GM10847 (cell line): Measurements from ENCODE around the gene NBEAL2.

ENCODE experiments used
- POLR2A ChIP-seq: IDR thresholded peaks from 2 replicates; pipeline ENCODE4 v1.6.1; 2011; ENCODE audit not compliant: insufficient read length; ENCODE audit errors: extremely low read depth

NBEAL2 gene

DNA sequence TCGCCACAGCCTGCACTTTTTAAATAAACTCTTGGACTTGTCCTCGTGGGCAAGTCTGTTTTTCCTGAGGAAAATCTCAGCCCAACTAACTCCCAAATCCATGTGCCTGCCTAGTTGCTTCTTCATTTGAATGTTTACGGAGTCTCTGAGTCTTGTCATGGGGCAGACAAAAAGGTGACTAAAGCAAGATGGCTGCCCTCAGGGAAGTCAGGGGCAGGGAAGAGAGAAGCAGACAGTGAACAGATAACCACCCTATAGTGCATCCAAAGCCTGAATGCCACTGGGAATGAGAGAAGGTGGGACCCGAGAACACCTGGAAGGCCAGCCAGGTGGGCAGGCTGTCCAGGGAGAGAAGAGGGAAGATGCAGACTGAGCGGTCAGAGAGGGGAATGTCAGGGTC lies 24.3 kb upstream of the NBEAL2 start:
- TF ChIP-seq POLR2A = no peak

DNA sequence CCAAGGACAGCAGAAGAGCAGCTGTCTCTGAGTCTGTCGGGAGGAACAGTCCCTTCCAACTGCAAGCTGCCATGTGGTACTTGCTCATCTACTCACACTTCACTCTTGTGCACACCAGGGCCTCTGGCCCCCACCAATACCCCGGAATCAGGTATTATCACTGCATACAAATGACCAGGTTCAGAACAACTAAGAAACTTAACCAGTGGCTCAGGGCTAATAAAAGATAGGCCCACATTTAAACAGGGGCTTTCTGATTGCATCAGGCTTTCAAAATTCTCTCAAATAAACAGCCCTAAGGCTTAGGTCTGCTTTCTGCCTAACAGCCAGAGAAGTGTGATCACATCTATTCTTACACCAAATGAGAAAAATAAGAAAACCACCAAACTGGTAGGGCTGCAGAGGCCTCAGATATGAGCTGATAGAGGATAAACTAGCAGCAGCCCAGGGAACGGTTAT lies 23.6 kb upstream of the NBEAL2 start:
- TF ChIP-seq POLR2A = no peak

DNA sequence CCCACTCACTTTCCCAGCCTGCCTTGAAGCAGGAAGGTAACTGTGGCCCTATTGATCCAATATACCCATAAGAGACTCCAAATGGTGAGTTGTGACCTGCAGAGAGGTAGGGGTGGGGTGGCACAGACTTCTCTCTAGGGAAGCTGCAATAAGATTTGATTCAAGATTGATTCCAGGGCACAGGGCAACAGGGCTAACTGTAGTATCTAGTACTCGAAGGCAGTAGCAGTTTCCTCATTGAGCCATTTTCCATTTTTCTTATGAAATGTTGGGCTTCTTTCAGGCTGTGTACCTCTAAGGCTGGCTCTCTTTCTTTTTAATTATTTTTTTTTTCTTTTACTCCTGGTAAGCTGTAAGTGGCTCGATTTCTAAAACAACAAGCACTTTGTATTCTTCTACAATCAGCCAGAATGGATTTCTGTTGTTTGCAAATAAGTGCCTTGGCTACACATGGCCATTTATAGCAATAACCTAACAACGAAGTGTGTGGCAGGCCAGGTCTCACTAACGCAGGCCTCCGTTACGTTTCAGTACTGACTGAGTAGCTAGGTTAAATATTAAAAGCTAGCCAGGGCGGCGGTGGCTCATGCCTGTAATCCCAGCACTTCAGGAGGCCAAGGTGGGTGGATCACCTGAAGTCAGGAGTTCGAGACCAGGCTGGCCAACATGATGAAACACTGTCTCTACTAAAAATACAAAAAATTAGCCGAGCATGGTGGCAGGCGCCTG lies 22.2 kb upstream of the NBEAL2 start:
- TF ChIP-seq POLR2A = no peak

- no peak for TF ChIP-seq POLR2A
Observed at GRCh38 chr3:46958467-46959160, 20.9 kb upstream of the NBEAL2 start.

- TF ChIP-seq POLR2A = no peak
Observed at GRCh38 chr3:46959161-46959511, 20.3 kb upstream of the NBEAL2 start.

DNA sequence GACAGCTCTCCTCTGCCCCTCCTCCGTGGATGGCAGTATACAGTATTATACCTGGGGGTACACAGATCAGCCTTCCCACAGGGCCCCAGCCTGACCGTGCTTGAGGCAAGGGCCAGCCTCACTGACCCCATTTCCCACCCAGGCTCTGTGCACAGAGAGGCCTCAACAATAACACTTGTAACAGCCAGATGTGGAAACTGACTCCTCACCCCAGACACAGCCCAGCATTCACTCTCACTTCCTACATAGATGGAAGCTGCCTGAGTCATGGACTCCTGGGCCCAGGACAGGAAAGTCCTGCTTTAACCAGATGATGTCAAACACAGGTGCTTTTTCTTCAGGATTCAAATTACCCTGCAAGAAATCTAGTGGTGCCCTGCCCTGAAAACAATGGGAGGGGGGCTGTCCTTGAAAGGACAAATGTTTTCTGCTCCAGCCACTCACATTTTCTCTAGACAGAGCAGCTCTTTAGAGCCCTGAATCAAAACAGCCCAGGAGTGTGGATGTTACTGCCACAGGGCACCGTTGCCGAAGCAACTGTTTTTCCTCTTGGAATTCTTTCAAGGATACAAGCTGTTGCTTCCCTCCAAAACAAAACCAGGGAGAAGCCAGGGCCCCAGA lies 19.3 kb upstream of the NBEAL2 start:
- TF ChIP-seq POLR2A = no peak

DNA sequence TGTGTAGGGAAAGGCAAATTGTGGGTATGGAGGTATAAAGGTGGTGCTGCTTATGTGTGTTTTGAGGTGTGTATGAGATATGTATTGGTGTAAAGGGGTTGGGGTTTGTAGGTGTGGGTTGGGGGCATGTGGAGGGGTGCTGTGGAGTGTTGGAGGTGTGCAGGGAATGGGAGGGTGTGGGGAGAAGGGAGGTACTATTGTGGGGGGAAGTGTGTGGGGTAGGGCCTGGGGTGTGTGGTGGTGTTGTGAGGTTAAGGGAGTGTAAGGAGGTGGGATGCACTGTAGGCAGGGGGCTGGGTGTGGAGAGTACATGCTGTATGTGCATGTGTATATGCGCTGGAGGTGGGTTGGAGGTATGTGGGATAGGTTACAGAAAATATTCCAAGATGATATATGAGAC lies 18.6 kb upstream of the NBEAL2 start:
- no peak for TF ChIP-seq POLR2A

GRCh38 chr3:46962427-46962826 lies 17.0 kb upstream of the NBEAL2 start:
- TF ChIP-seq POLR2A = no peak

GRCh38 chr3:46962990-46963389 lies 16.5 kb upstream of the NBEAL2 start:
- no peak for TF ChIP-seq POLR2A

GRCh38 chr3:46965151-46965550 lies 14.3 kb upstream of the NBEAL2 start:
- no peak for TF ChIP-seq POLR2A

- TF ChIP-seq POLR2A = no peak
Observed at GRCh38 chr3:46966811-46967210, 12.7 kb upstream of the NBEAL2 start.

GRCh38 chr3:46968783-46969428 lies 10.6 kb upstream of the NBEAL2 start:
- no peak for TF ChIP-seq POLR2A

GRCh38 chr3:46970391-46971091 lies 8.9 kb upstream of the NBEAL2 start:
- TF ChIP-seq POLR2A = no peak

DNA sequence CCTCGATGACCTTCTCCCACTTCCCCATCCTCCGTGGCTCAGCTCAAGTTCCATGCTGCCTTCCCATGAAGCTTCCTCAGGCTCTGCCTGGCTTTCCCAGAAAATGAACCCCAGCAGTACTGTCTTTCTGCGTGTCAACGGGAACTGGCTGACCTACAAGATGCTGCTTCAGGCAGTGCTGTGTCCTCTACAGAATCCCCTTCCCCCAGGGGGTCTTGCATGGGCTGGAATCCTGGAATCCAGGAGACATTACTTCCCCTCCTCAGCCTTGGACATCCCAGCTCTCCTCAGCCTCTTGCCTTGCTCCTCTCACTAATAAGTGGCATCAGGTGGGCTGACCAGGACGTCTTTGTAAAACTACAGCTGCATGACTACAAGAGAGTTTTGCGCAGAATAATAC lies 8.3 kb upstream of the NBEAL2 start:
- no peak for TF ChIP-seq POLR2A

DNA sequence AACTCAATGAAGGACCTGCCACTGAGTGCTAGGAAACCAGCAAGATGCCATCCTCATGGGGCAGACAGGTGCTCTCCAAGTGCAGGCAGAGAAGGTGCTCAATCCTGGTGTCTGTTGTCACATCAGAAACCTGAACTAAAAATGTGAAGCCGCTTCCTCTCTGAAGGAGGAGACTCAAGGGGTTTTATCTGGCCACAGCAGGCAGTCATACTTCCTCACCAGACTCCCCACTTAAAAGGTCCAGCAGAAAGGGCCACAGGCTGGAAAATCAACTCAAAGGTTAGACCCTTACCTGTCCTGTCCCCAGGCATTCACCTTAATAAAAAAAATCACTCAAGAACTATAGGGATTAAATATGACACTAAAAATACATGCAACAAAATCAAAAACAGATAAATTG lies 7.7 kb upstream of the NBEAL2 start:
- TF ChIP-seq POLR2A = no peak
